ENCODE results near the gene KCNK18.

Gene KCNK18

DNA sequence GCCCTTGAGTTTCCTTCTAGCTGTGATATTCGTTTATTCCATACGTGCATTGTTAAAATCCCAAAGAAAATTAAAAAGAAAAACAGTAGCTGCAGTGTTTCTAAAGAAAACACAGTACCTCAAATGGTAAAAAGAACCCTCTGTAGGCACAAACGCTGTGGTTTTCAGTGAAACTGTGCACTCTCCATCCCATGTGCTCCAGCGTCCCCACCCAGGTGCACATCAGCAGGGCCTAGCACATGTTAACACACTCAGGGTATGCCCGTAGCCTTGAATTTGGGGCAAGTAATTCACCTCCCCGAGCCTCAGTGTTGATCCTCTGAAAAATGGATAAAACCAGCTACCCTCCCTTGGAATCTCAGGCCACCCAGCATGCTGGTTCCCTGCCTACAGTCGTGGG, 53.1 kb downstream of the KCNK18 start:
- no peak for DNase-seq (ENCODE audit: low spot score)

DNA sequence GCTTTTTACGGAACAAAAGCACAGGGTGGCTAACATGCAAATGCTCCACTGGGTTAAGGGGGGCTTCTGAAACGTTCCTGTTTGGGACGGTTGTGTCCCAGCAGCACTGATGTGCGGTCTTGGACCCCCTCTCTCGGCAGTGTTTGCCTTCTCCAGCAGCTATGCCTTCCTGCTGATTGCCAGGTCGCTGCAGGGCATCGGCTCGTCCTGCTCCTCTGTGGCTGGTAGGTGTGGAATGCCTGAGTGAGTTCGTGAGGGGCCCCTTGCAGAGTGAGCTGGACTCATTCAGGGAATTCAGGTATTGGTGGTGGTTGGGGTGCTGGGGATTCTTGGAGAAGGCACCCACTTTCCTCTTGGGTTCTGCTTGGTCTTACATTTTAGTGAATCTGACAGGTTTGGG, 56.6 kb downstream of the KCNK18 start:
- no peak for DNase-seq (ENCODE audit: low spot score)

- no peak for DNase-seq (ENCODE audit: low spot score)
Measured at GRCh38 chr10:117254338-117254737, 57.0 kb downstream of the KCNK18 start.

DNA sequence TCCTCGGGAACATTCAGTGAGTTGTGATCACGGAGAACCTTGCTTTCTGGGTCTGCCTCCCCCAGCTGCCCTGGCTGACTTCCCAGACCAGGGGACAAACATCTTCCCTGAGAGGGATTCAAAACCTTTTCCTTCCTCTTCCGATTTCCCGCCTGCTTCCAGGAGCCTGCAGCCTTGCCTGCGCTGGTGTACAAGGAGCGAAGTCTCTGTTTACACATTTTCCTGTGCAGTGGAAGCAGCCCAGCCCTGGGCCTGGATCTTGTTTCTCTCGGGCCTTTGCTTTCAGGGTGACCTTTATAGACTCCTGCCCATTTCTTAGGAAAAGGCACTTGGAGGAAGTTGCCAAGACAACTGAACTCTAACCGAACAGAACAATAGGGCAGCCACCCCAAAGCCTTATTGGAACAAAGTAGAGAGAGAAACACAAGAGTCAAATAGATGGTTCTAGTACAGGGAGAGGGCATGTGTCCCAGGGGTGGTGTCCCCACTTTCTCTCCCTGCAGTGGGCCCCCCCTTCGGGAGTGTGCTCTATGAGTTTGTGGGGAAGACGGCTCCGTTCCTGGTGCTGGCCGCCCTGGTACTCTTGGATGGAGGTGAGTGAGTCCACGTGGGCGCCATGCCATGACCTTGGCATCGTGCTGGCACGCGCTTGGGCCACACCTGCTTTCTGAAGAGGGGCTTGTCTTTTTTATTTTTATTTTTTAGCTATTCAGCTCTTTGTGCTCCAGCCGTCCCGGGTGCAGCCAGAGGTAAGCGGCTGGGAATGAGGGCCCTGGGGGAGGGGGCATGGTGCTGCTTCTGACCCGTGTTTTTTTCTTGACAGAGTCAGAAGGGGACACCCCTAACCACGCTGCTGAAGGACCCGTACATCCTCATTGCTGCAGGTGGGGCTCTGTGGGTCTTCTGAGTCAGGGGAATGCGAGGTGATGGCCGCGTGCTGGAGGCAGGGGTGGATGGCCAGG, 57.8 kb downstream of the KCNK18 start:
- DNase-seq (ENCODE audit: low spot score): no peak

DNA sequence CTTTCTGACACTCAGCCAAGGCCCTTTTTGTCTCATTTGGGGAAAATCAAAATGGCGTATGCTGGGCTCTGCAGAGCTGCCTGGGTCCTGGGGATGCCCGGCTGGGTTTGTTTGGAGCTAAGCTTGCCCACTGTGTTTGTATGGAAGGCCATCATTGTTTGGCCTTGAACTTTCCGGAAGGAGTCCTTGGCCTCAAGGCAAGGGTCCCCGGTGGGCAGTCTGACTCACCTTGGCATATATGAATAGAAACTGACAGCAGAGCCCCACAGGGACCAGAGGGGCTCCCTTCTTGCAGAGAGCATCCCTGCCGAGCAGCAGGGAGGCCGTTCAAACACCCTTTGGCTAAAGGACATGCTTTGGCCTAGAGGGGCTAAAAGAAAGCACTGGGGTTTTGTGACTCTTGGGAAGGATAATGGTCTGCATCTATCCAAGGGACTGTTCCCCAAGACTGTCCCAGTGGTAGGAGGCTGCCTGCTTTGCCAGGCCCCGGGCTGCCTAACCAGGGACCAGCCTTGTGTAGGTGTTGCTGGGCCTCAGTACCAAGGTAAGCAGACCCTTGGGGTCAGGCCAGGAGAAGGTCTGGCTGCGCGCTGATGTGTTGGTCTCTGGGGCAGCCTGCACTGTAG, 58.7 kb downstream of the KCNK18 start:
- no peak for DNase-seq (ENCODE audit: low spot score)

GRCh38 chr10:117256910-117257309, 59.6 kb downstream of the KCNK18 start:
- DNase-seq (ENCODE audit: low spot score): no peak

- DNase-seq (ENCODE audit: low spot score): no peak
Measured at GRCh38 chr10:117257721-117258120, 60.4 kb downstream of the KCNK18 start.

- no peak for DNase-seq (ENCODE audit: low spot score)
Measured at GRCh38 chr10:117259279-117259678, 62.0 kb downstream of the KCNK18 start.
